CD14-positive monocyte (primary cell): Measurements from ENCODE around the gene KRTAP5-8. TPM values are rescaled to one million over a fixed set of nuclear protein-coding genes. Genes with fewer than 3 reads are reported as not detected.

Source experiments
- DNase-seq, 3 donors: peaks; one replicate each; pipeline ENCODE4 v3.0.0-alpha.2; 2011 to 2022
- H2AFZ ChIP-seq: 2 replicates; pipeline ENCODE4 v1.6.0; 2012; ENCODE audit warnings: mild to moderate bottlenecking, low read depth, low read length, inconsistent platforms; ENCODE audit not compliant: insufficient read depth, poor library complexity, severe bottlenecking
- H3K27ac ChIP-seq, 2 donors: 1 replicate in 1 of 2; 2 replicates in 1 of 2; pipeline ENCODE4 v1.5.1; 2012 to 2013; ENCODE audit warnings: low read length in 2 of 2, control low read depth in 1 of 2, inconsistent platforms in 1 of 2, low read depth in 1 of 2, mild to moderate bottlenecking in 1 of 2
- H3K27me3 ChIP-seq, 2 donors: one replicate each; pipeline versions ENCODE4 v1.6.0 to v1.6.1; 2011 to 2013; ENCODE audit warnings: low read length in 2 of 2; ENCODE audit not compliant: control insufficient read depth in 2 of 2, insufficient read depth in 2 of 2
- H3K36me3 ChIP-seq, 2 donors: replicated peaks in 1 of 2; 1 replicate in 1 of 2; 2 replicates in 1 of 2; pipeline versions ENCODE4 v1.5.1 to v1.6.1; 2012 to 2013; ENCODE audit warnings: low read length in 2 of 2, control low read depth in 1 of 2, inconsistent platforms in 1 of 2, mild to moderate bottlenecking in 1 of 2; ENCODE audit not compliant: insufficient read depth in 2 of 2, control insufficient read depth in 1 of 2
- H3K4me1 ChIP-seq, 2 donors: 1 replicate in 1 of 2; 2 replicates in 1 of 2; pipeline versions ENCODE4 v1.5.1 to v1.6.1; 2012 to 2013; ENCODE audit warnings: low read length in 2 of 2, control low read depth in 1 of 2, inconsistent platforms in 1 of 2, mild to moderate bottlenecking in 1 of 2, moderate library complexity in 1 of 2; ENCODE audit not compliant: insufficient read depth in 2 of 2, control insufficient read depth in 1 of 2
- H3K4me2 ChIP-seq: replicated peaks from 2 replicates; pipeline ENCODE3; 2012; ENCODE audit warnings: low read length, moderate library complexity, mild to moderate bottlenecking; ENCODE audit not compliant: poor library complexity, severe bottlenecking; ENCODE audit errors: extremely low read depth
- H3K4me3 ChIP-seq, 3 experiments: fragments of 200-600 bp in 1 of 3; sonication (generic) in 1 of 3; replicated peaks in 1 of 3; 1 replicate in 2 of 3; 2 replicates in 1 of 3; pipeline ENCODE4 v1.5.1; 2011 to 2013; ENCODE audit warnings: low read length in 3 of 3, mild to moderate bottlenecking in 3 of 3, control low read depth in 2 of 3, low read depth in 2 of 3, inconsistent platforms in 1 of 3, moderate library complexity in 1 of 3
- H3K79me2 ChIP-seq: 2 replicates; pipeline ENCODE4 v1.6.0; 2012; ENCODE audit warnings: mild to moderate bottlenecking, control low read depth, inconsistent platforms, low read length, moderate library complexity; ENCODE audit not compliant: insufficient read depth
- H3K9ac ChIP-seq: 2 replicates; pipeline ENCODE4 v1.6.0; 2017; ENCODE audit warnings: low read length, mild to moderate bottlenecking; ENCODE audit not compliant: insufficient read depth, poor library complexity, severe bottlenecking
- H3K9me3 ChIP-seq, 2 donors: replicated peaks in 1 of 2; 1 replicate in 1 of 2; 2 replicates in 1 of 2; pipeline versions ENCODE4 v1.5.1 to v1.6.1; 2012 to 2013; ENCODE audit warnings: low read length in 2 of 2, control low read depth in 1 of 2; ENCODE audit not compliant: control insufficient read depth in 1 of 2, insufficient read depth in 1 of 2
- H4K20me1 ChIP-seq: 2 replicates; pipeline ENCODE4 v1.6.0; 2012; ENCODE audit warnings: mild to moderate bottlenecking, low read length, control low read depth, moderate library complexity; ENCODE audit not compliant: insufficient read depth
- H3K27ac Mint-ChIP-seq, 7 donors: one replicate each; pipeline ENCODE4 v1.8.0; 2020; ENCODE audit warnings: mild to moderate bottlenecking in 7 of 7, mixed read lengths in 7 of 7, moderate library complexity in 6 of 7, inconsistent platforms in 2 of 7
- H3K27me3 Mint-ChIP-seq, 3 donors: one replicate each; pipeline ENCODE4 v1.8.0; 2021 to 2022; ENCODE audit warnings: low read depth in 3 of 3, mild to moderate bottlenecking in 3 of 3, mixed read lengths in 3 of 3, moderate library complexity in 3 of 3, inconsistent platforms in 1 of 3
- H3K36me3 Mint-ChIP-seq, 2 donors: one replicate each; pipeline ENCODE4 v1.8.0; 2020; ENCODE audit warnings: mixed read lengths in 2 of 2, inconsistent platforms in 1 of 2, mild to moderate bottlenecking in 1 of 2
- H3K4me1 Mint-ChIP-seq: one replicate; pipeline ENCODE4 v1.8.0; 2020; ENCODE audit warnings: mild to moderate bottlenecking, mixed read lengths
- H3K4me3 Mint-ChIP-seq, 2 donors: one replicate each; pipeline ENCODE4 v1.8.0; 2020; ENCODE audit warnings: mild to moderate bottlenecking in 2 of 2, mixed read lengths in 2 of 2, moderate library complexity in 1 of 2
- H3K9me3 Mint-ChIP-seq, 7 donors: one replicate each; pipeline ENCODE4 v1.8.0; 2020 to 2022; ENCODE audit warnings: mixed read lengths in 7 of 7, mild to moderate bottlenecking in 6 of 7, moderate library complexity in 6 of 7, inconsistent platforms in 2 of 7
- CTCF ChIP-seq: fragments of 200-600 bp; IDR thresholded peaks from one replicate; pipeline ENCODE4 v1.8.0; 2022; ENCODE audit warnings: antibody characterized with exemption, mild to moderate bottlenecking
- WGBS: methylation state at CpG from one replicate; pipeline ENCODE4 v1.1.5; 2013; ENCODE audit warnings: missing lambda C conversion rate; ENCODE audit not compliant: insufficient coverage; 5-methylcytosine and 5-hydroxymethylcytosine counted together
- intact Hi-C, 2 donors: fragments of 100-400 bp; cut with micrococcal nuclease; formaldehyde crosslinking; loops; one replicate each; pipeline versions ENCODE4 v1.15.0 to v1.15.1; 2023
- polyA plus RNA-seq, 3 donors: library from polyadenylated mRNA; depleted of rRNA in 1 of 3; unstranded in 2 of 3; stranded (reverse) in 1 of 3; fragments of 300-500 nt in 2 of 3; fragments of >200 nt in 1 of 3; fragmentation: Illumina TruSeq in 2 of 3; gene quantifications; 1 replicate in 2 of 3; 2 replicates in 1 of 3; pipeline ENCODE4 v1.2.3, GENCODE V29; 2012 to 2021

KRTAP5-8 gene
- polyA plus RNA-seq, 3 donors, result 0.08 TPM; not detected in 2

- Mint-ChIP-seq H3K36me3 (peaks cover 85 to 97% of the 10 kb centered on the region in 2 donors), H3K9me3 (no peaks in the 10 kb centered on the region), H3K4me3 (no peak overlapping the region), H3K4me1 (no peaks in the 10 kb centered on the region), H3K27ac (no peak overlapping the region), H3K27me3 (peaks cover 0 to 2% (median 1%) of the 10 kb centered on the region in 3 donors)
- DNase-seq, result no peak
- Histone ChIP-seq H2AFZ (no peak overlapping the region), H4K20me1 (peaks cover 7% of the 10 kb centered on the region), H3K79me2 (no peaks in the 10 kb centered on the region), H3K4me3 (no peak overlapping the region), H3K9ac (no peak overlapping the region), H3K27me3 (no peaks in the 10 kb centered on the region), H3K4me1 (no peaks in the 10 kb centered on the region), H3K4me2 (no peak overlapping the region), H3K9me3 (no peaks in the 10 kb centered on the region), H3K27ac (no peak overlapping the region), H3K36me3 (peaks cover 81 to 97% of the 10 kb centered on the region in 2 donors)
- intact Hi-C loops, result no loop called here
- WGBS, result 98% methylated on average over 27 of the region's 28 CpGs
- no peak for TF ChIP-seq CTCF
These were observed 47.0 kb upstream of the KRTAP5-8 start for GRCh38 chr11:71490731-71491390.

- no peaks in the 10 kb centered on the region for H3K9me3 Mint-ChIP-seq
- Histone ChIP-seq H3K9ac (no peak overlapping the region), H3K79me2 (no peaks in the 10 kb centered on the region), H4K20me1 (peaks cover 8% of the 10 kb centered on the region), H3K27ac (no peak overlapping the region), H3K36me3 (peaks cover 81 to 97% of the 10 kb centered on the region in 2 donors), H3K9me3 (no peaks in the 10 kb centered on the region), H3K27me3 (no peaks in the 10 kb centered on the region), H2AFZ (no peak overlapping the region), H3K4me1 (no peaks in the 10 kb centered on the region), H3K4me3 (no peak overlapping the region), H3K4me2 (no peak overlapping the region)
- peaks cover 0 to 2% (median 1%) of the 10 kb centered on the region in 3 donors for H3K27me3 Mint-ChIP-seq
- no peak overlapping the region for H3K4me3 Mint-ChIP-seq
- over 99% methylated on average over 14 of the region's 19 CpGs for WGBS
- no peak overlapping the region for H3K27ac Mint-ChIP-seq
- peaks cover 85 to 97% of the 10 kb centered on the region in 2 donors for H3K36me3 Mint-ChIP-seq
- DNase-seq, result no peak
- intact Hi-C loops, result no loop called here
- no peak for TF ChIP-seq CTCF
- no peaks in the 10 kb centered on the region for H3K4me1 Mint-ChIP-seq
These were observed 46.3 kb upstream of the KRTAP5-8 start for GRCh38 chr11:71491531-71491930.
